T-helper 2 cell treated with Interferon-gamma antibody and Interleukin-4, amounts not matched to agents 5 μg/mL and 100 μg/mL, for 36 hours (primary cell): Measurements from ENCODE around the gene DENND4B.
A peak's percentile ranks its signal among the peaks of the same experiment; 100 is the strongest.
"Not testable (repeated sequence)": the region's sequence is repeated elsewhere in the genome, so short reads cannot be mapped to it uniquely, and the experiment has no call there.

Experiments
- DNase-seq: peaks from one replicate; pipeline ENCODE4 v3.0.0; 2021; ENCODE audit warnings: low spot score
- H3K27ac Mint-ChIP-seq: one replicate; pipeline ENCODE4 v1.8.0; 2021; ENCODE audit warnings: mild to moderate bottlenecking, mixed read lengths
- H3K27me3 Mint-ChIP-seq: one replicate; pipeline ENCODE4 v1.8.0; 2021; ENCODE audit warnings: low read depth, mixed read lengths
- H3K36me3 Mint-ChIP-seq: one replicate; pipeline ENCODE4 v1.8.0; 2021; ENCODE audit warnings: low read depth, mixed read lengths
- H3K4me1 Mint-ChIP-seq: one replicate; pipeline ENCODE4 v1.8.0; 2021; ENCODE audit warnings: low read depth, mixed read lengths
- H3K4me3 Mint-ChIP-seq: one replicate; pipeline ENCODE4 v1.8.0; 2022; ENCODE audit warnings: mild to moderate bottlenecking, moderate library complexity, mixed read lengths
- H3K9me3 Mint-ChIP-seq: one replicate; pipeline ENCODE4 v1.8.0; 2021; ENCODE audit warnings: mixed read lengths

The DENND4B gene, protein sequence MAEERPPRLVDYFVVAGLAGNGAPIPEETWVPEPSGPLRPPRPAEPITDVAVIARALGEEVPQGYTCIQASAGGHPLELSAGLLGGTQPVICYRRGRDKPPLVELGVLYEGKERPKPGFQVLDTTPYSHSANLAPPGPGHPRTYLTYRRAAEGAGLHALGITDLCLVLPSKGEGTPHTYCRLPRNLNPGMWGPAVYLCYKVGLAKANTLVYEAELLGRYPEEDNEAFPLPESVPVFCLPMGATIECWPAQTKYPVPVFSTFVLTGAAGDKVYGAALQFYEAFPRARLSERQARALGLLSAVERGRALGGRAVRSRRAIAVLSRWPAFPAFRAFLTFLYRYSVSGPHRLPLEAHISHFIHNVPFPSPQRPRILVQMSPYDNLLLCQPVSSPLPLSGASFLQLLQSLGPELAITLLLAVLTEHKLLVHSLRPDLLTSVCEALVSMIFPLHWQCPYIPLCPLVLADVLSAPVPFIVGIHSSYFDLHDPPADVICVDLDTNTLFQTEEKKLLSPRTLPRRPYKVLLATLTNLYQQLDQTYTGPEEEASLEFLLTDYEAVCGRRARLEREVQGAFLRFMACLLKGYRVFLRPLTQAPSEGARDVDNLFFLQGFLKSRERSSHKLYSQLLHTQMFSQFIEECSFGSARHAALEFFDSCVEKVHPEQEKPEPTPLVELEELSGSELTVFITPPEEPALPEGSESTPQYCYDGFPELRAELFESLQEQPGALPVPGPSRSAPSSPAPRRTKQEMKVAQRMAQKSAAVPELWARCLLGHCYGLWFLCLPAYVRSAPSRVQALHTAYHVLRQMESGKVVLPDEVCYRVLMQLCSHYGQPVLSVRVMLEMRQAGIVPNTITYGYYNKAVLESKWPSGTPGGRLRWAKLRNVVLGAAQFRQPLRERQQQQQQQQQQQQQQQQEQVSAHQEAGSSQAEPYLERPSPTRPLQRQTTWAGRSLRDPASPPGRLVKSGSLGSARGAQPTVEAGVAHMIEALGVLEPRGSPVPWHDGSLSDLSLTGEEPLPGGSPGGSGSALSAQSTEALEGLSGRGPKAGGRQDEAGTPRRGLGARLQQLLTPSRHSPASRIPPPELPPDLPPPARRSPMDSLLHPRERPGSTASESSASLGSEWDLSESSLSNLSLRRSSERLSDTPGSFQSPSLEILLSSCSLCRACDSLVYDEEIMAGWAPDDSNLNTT (N-terminal part only)

DNA sequence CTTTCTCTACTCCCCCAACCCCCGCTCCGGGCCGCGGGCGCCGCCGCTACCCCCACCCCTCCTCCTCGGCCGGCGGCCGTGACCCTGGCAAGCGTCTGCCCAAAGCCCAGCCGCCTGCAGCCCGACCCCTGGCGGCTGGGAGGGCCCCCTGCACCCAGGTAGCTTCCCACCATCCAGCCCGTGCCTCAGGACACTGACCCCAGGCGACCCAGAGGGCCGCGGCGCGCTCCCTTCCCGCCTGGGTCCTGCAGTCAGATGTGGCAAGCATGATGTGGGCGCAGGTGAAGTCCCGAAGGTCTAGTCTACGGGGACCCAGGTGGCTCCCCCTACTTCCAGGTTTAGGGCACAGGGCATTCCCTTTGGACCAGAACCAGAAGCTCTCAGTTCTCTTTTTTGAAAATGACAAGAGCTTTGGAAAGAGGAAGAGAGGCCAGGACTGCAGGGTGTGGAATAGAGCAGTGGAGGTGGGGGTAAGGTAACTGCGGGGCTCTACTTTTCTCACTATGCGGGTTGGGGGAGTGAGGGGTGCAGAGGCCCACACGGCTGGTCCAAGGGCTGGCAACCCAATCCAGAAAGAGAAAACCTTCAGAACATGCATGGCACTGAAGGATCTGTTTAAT is at the start of gene DENND4B:
DENND4B (minus strand) TSS at position 97 of the 620 bp plus-strand sequence. CDS start 2,344 bp downstream, outside the sequence.
- Mint-ChIP-seq H3K4me1 (peaks cover 14% of the 10 kb centered on the region), H3K9me3 (no peaks in the 10 kb centered on the region), H3K4me3 (peak within 1 kb of the TSS; percentile 94), H3K36me3 (peaks cover 67% of the 10 kb centered on the region), H3K27ac (peak within 1 kb of the TSS; percentile 97), H3K27me3 (no peaks in the 10 kb centered on the region)
- DNase-seq, result peak; percentile 79

DNA sequence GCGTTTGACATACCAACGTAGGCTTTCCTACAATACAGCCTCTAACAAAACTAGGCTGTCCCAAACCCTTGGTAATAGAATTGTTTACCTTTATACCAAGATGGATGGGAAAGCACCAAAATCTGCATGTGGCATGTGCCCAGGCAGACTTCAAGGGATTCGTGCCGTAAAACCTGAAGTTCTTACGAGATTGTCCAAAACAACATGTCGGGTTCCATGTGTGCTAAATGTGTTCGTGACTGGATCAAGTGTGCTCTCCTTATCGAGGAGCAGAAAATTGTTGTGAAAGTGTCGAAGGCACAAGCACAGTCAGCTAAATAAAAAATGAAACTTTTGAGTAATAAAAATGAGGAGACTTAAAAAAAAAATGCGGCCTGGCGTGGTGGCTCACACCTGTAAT is 49.1 kb upstream of the DENND4B start:
- no peak overlapping the region for H3K4me3 Mint-ChIP-seq
- peaks cover 38% of the 10 kb centered on the region for H3K36me3 Mint-ChIP-seq
- no peak overlapping the region for H3K27ac Mint-ChIP-seq
- H3K9me3 Mint-ChIP-seq, result no peaks in the 10 kb centered on the region
- H3K27me3 Mint-ChIP-seq, result no peaks in the 10 kb centered on the region
- H3K4me1 Mint-ChIP-seq, result peaks cover 16% of the 10 kb centered on the region
- DNase-seq, result no peak

DNA sequence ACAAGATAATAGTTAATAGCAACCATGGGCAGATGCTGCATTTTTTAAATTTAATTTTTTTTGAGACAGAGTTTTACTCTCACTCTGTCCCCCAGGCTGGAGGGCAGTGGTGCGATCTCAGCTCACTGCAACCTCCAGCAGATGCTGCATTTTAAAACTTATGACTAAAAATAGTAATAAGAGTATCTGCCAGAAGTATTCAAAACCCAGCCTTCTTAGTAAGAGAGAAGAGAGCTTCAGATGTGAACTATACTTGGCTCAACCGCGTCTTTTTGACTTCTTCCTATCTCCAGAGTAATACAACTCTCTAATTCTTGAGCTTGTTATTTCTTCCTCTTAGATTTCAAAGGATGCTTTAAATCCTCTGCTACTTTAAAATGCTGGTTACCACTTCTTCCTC is 48.7 kb upstream of the DENND4B start:
- H3K4me3 Mint-ChIP-seq, result no peak overlapping the region
- H3K9me3 Mint-ChIP-seq, result no peaks in the 10 kb centered on the region
- peaks cover 39% of the 10 kb centered on the region for H3K36me3 Mint-ChIP-seq
- H3K27me3 Mint-ChIP-seq, result no peaks in the 10 kb centered on the region
- H3K4me1 Mint-ChIP-seq, result peaks cover 19% of the 10 kb centered on the region
- DNase-seq, result no peak
- H3K27ac Mint-ChIP-seq, result no peak overlapping the region

DNA sequence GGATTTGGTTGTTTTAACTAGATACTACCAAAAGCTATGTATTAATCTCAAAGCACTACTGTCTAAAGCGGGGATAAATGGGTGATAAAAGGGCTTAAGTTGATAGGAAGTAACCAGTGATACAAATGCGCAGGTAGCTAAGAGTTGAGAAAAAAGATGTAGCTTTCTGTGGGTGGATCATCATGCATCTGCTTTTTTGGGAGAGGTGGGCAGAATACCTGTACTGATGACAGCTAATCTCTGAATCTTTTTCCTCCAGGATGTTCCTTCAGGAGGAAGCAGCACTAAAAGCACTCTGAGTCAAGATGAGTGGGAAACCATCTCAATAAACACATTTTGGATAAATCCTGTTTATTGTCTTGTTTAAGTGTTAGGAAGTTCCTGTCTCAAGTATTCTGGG is 45.3 kb upstream of the DENND4B start:
- H3K36me3 Mint-ChIP-seq, result peaks cover 39% of the 10 kb centered on the region

DNA sequence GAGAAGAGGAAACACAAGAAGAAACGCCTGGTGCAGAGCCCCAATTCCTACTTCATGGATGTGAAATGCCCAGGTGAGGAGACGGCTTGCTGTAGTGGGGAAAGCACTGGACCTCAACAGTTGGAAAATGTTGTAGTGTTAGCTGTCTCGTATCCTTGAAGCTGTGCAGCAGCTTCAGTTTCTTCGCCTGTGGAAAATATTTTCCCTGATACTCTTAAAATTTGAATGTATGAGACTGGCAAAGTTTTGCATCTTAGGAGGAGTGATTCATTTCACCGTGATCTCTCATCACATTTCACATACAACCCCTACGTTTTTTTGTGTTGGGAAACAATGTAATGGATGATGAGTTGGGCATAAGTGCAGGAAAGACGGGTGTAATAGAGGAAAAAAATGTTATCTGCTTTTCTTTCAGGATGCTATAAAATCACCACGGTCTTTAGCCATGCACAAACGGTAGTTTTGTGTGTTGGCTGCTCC is 44.7 kb upstream of the DENND4B start:
- peak overlapping the region; percentile 96 for H3K27ac Mint-ChIP-seq
- peak overlapping the region; percentile 94 for H3K4me3 Mint-ChIP-seq
- no peaks in the 10 kb centered on the region for H3K27me3 Mint-ChIP-seq
- no peak for DNase-seq
- H3K9me3 Mint-ChIP-seq, result no peaks in the 10 kb centered on the region
- peaks cover 32% of the 10 kb centered on the region for H3K4me1 Mint-ChIP-seq
- H3K36me3 Mint-ChIP-seq, result peaks cover 39% of the 10 kb centered on the region

More for the DNA sequence above, 45.3 kb upstream of the DENND4B start:
- peak overlapping the region; percentile 96 for H3K27ac Mint-ChIP-seq
- H3K27me3 Mint-ChIP-seq, result no peaks in the 10 kb centered on the region
- no peak for DNase-seq
- H3K4me1 Mint-ChIP-seq, result peaks cover 27% of the 10 kb centered on the region
- peak overlapping the region; percentile 94 for H3K4me3 Mint-ChIP-seq
- H3K9me3 Mint-ChIP-seq, result no peaks in the 10 kb centered on the region

DNA sequence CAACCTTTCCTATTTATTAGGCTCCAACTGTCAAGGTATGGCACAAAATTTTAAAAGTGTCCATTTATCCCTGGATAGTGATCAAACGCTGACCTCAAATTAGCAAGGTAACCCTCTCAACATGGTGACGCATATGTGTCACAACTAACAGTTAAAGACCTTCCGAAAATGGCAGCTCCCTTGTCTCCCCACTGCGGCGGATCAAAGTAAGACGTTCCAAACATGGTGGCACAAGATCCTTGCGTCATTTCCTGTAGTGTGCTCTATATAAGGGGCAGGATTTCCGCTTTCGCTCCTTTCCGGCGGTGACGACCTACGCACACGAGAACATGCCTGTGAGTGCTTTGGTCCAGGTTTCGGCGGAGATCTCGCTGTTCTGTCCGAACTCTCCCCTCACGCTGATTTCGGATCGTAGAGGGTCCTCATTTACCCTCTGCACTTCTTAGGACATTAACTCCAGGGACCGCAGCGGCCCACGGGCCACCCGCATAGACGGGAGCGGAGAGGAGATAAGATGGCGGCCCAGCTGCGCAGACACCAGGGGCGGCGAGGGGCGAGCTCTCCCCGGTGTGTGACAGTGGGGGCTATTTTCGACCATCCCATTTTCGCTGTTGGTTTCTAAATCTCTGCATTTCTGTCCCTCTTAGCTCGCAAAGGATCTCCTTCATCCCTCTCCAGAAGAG is 44.1 kb upstream of the DENND4B start, which contains the start of gene RPS27:
RPS27 (plus strand) TSS at position 295 of the 683 bp plus-strand sequence; CDS start at position 330, 35 bp downstream.
- peaks cover 37% of the 10 kb centered on the region for H3K36me3 Mint-ChIP-seq

DNA sequence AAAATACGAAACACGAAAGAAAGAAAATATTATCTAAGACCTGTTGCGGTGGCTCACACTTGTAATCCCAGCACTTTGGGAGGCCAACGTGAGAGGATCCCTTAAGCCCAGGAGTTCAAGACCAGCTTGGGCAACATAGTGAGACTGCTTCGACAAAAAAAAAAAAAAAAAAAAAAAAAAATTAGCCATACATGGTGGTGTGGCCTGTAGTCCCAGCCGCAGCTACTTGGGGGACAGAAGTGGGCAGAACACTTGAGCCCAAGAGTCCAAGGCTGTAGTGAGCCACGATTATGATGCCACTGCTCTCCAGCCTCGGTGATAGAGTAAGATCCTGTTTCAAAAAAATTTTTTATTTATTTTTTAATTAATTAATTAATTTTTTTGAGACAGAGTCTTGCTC is 41.1 kb upstream of the DENND4B start:
- no peaks in the 10 kb centered on the region for H3K9me3 Mint-ChIP-seq
- peaks cover 20% of the 10 kb centered on the region for H3K36me3 Mint-ChIP-seq
- H3K4me1 Mint-ChIP-seq, result peaks cover 37% of the 10 kb centered on the region
- no peak overlapping the region for H3K4me3 Mint-ChIP-seq
- H3K27ac Mint-ChIP-seq, result peak overlapping the region; percentile 87
- DNase-seq, result no peak
- H3K27me3 Mint-ChIP-seq, result no peaks in the 10 kb centered on the region

More for the DNA sequence above, 44.1 kb upstream of the DENND4B start, which contains the start of gene RPS27:
- peak within 1 kb of the TSS; percentile 94 for H3K4me3 Mint-ChIP-seq
- DNase-seq, result peak; percentile 88
- no peaks in the 10 kb centered on the region for H3K9me3 Mint-ChIP-seq
- no peaks in the 10 kb centered on the region for H3K27me3 Mint-ChIP-seq
- H3K4me1 Mint-ChIP-seq, result peaks cover 35% of the 10 kb centered on the region
- peak within 1 kb of the TSS; percentile 96 for H3K27ac Mint-ChIP-seq

DNA sequence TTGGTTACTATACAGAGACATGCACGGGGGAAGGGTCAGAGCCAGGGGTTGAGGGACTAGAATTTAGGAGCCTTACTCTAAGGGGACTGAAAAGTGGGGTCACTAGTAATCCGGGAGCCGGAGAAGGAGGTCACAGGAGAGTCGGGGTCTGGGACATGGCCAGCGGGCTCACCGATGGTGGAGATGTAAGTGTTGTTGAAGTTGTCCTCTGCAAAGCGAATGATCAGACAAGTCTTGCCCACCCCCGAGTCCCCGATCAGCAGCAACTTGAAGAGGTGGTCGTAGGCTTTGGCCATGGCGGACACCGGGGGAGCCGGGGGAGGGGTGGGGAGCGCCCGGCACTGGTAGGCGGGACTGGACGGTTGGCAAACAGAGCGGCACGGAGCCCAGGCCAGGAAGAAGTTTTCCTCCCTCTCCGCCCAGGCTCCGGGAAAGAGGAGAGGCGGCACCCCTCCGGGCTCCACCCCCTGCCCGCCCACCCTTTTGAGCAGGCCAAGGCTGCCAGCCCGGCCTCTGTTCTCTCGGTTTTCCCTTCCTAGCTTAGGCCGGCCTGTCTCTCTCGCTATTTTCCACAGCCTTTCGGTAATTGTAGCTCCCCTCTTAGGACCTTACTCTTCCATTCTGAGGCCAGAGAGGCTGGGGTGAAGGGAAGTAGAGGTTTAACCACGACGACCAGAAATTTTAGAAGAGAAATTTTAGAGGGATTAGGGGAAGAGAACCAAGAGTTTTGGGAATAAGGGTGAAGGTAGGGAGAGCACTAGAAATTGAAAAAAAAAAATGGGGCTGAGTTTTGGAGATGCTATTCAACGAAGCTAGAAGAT is 39.6 kb upstream of the DENND4B start, which contains the start of gene RAB13:
RAB13 (minus strand) TSS at position 399 of the 821 bp plus-strand sequence; CDS start at position 296, 103 bp downstream.
- Mint-ChIP-seq H3K36me3 (peaks cover 7% of the 10 kb centered on the region), H3K27ac (peak within 1 kb of the TSS; percentile 87), H3K4me3 (peak within 1 kb of the TSS; percentile 68), H3K27me3 (no peaks in the 10 kb centered on the region), H3K9me3 (no peaks in the 10 kb centered on the region), H3K4me1 (peaks cover 24% of the 10 kb centered on the region)
- DNase-seq, result no peak

DNA sequence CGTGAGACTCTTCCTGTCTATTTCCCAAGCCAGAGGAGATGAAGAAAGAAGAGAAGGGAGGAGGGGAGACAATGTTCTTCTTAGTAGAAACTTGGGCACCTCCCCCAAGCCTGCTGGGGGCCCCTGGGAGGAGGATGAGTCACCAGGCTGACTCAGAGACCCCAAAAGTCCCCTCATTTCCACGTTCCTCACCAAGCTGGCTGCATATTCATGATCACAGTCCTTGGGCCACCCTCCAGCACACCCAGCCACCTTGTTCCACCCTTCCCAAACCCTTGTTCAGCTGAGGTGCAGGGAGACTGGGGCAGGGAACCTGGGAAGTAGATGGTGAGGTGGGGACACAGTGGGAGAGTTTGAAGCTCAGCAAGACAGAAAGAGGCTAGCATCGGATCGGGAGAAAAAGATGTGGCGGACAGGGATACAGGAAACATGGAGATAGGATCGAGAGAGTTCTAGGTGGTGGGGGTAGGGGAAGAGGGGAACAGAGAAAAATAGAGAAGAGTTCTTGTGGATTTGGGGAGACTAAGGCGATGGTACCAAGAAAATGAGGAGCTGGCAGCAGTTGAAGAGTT is 38.9 kb upstream of the DENND4B start:
- peak; percentile 42 for DNase-seq
- Mint-ChIP-seq H3K36me3 (no peaks in the 10 kb centered on the region), H3K4me3 (peak overlapping the region; percentile 25)

DNA sequence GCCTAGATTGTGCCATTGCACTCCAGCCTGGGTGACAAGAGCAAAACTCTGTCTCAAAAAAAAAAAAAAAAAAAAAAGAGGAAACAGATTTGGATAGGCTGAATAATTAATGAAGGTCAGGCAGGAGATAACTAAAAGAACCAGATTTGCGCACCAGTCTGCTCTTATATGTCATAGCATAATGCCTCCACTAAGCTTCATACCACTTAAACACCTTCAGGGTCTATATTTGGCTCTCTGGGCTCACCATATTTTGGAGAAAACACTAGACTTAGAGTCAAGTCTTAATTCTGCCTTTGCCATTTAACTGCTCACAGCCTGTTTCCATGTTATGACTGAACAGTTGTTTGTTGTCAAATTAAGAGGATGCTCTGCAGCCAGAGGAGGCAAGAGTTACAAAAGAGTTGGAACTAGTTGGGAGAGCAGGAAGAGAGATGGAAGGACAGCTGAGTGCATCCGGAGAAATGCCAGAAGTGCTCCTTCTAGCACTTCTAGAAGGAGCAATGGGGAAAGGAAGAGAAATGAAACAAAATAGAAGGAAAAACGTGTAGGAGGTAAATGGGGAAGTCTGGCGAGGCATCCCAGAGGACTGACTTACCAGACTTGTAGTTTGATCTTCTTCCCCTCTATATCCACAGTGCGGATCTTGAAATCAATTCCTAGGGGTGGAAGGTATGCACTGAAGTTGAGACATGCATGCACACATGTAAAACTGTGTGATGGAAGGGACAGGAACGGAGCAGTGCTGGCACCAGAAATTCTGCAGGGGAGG is 37.8 kb upstream of the DENND4B start:
- Mint-ChIP-seq H3K27ac (peak overlapping the region; percentile 38), H3K36me3 (no peaks in the 10 kb centered on the region), H3K4me3 (no peak overlapping the region), H3K4me1 (peaks cover 18% of the 10 kb centered on the region), H3K27me3 (no peaks in the 10 kb centered on the region), H3K9me3 (no peaks in the 10 kb centered on the region)
- no peak for DNase-seq

More for the DNA sequence above, 38.9 kb upstream of the DENND4B start:
- Mint-ChIP-seq H3K27ac (no peak overlapping the region), H3K9me3 (no peaks in the 10 kb centered on the region), H3K4me1 (peaks cover 23% of the 10 kb centered on the region), H3K27me3 (no peaks in the 10 kb centered on the region)

DNA sequence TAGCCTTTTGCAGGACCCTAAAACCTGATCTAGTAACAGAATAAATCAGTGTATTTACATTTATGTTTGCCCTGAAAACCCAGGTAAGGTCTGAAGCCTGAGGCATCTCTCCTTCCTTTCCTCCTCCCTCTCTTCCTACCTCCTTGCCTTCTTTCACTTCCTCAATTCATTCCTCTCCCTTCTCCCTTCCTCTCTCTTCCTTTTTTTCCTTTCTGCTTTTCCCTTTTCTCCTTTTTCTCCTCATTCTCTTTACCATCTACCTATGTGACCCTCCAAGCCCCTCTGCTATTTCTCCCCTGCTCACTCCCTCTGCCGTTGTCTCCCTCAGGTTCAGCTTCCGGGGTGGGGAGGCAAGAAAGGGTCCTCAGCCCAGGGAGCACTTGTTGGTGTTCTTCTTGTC is 35.2 kb upstream of the DENND4B start:
- H3K9me3 Mint-ChIP-seq, H3K27me3 Mint-ChIP-seq, H3K36me3 Mint-ChIP-seq, DNase-seq, H3K4me3 Mint-ChIP-seq, H3K27ac Mint-ChIP-seq: not testable (repeated sequence)
- H3K4me1 Mint-ChIP-seq, result peaks cover 22% of the 10 kb centered on the region
